Parathyroid adenoma (tissue), 2 donors: ENCODE measurements around the gene GPR21.

Experiments
- H2AFZ ChIP-seq: fragments of 300-600 bp; sonication (generic); one replicate; pipeline ENCODE4 v1.7.0; 2017; ENCODE audit warnings: antibody characterized with exemption, mild to moderate bottlenecking
- H3K27ac ChIP-seq: fragments of 300-600 bp; sonication (generic); one replicate; pipeline ENCODE4 v1.7.0; 2017
- H3K27me3 ChIP-seq: fragments of 300-600 bp; sonication (generic); one replicate; pipeline ENCODE4 v1.7.0; 2017; ENCODE audit warnings: low read length; ENCODE audit not compliant: control insufficient read depth, insufficient read depth
- H3K36me3 ChIP-seq: fragments of 300-600 bp; sonication (generic); one replicate; pipeline ENCODE4 v1.7.0; 2017; ENCODE audit warnings: low read length; ENCODE audit not compliant: control insufficient read depth, insufficient read depth
- H3K4me1 ChIP-seq: fragments of 300-600 bp; sonication (generic); one replicate; pipeline ENCODE4 v1.7.0; 2017; ENCODE audit warnings: control low read depth
- H3K4me2 ChIP-seq: fragments of 300-600 bp; sonication (generic); one replicate; pipeline ENCODE4 v1.7.0; 2017; ENCODE audit warnings: low read length
- H3K4me3 ChIP-seq: fragments of 300-600 bp; sonication (generic); one replicate; pipeline ENCODE4 v1.7.0; 2017; ENCODE audit warnings: low read depth, low read length
- H3K79me2 ChIP-seq: fragments of 300-600 bp; sonication (generic); one replicate; pipeline ENCODE4 v1.7.0; 2017; ENCODE audit warnings: control low read depth
- H3K9ac ChIP-seq: fragments of 300-600 bp; sonication (generic); one replicate; pipeline ENCODE4 v1.7.0; 2017; ENCODE audit warnings: mild to moderate bottlenecking
- H3K9me3 ChIP-seq: fragments of 300-600 bp; sonication (generic); one replicate; pipeline ENCODE4 v1.7.0; 2017; ENCODE audit warnings: low read length; ENCODE audit not compliant: control insufficient read depth
- TF ChIP-seq, protein P1 (sequence below): fragments of 300-600 bp; sonication (generic); IDR thresholded peaks from one replicate; pipeline ENCODE4 v1.7.0; 2017; ENCODE audit warnings: antibody characterized with exemption, mild to moderate bottlenecking
- donor health status: primary hyperparathyroidism.

Gene GPR21

DNA sequence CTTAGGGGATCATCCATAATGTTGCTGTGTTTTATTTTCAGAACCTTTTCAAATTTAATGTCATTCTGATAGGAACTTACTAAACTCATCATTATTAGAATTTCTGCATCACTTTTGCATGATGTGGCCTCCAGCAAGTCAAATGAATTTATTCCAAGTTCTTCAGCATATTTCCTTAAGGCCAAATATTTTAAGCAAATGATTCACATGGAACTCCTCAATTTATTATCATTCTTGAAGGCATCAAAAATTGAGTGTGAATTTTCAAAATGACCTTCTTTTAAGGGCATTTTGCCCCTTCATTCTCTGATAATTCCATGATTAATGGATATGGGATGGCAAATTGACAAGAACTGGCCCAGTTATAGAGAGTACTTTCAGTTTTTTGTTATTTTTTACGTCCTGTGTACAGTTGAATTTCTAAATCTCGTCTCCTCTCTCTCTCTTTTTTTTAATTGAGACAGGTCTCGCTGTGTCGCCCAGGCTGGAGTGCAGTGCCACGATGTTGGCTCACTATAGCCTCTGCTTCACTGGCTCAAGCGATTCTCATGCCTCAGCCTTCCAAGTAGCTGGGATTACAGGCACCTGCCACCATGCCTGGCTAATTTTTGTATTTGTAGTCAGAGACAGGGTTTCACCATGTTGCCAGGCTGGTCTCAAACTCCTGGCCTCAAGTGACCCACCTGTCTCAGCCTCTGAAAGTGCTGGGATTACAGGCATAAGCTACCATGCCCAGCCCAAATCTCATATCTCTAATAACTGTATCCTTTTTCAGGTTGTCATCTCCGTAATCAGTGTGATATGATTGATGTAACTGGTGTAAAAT, 29.1 kb downstream of the GPR21 start:
- H3K27ac ChIP-seq: no peak overlapping the region
- no peaks in the 10 kb centered on the region for H3K79me2 ChIP-seq
- H3K36me3 ChIP-seq: no peaks in the 10 kb centered on the region
- H3K4me1 ChIP-seq: no peaks in the 10 kb centered on the region
- H3K9ac ChIP-seq: no peak overlapping the region
- no peak overlapping the region for H3K4me2 ChIP-seq
- no peaks in the 10 kb centered on the region for H3K27me3 ChIP-seq
- no peaks in the 10 kb centered on the region for H3K9me3 ChIP-seq
- no peak overlapping the region for H2AFZ ChIP-seq
- TF ChIP-seq, protein P1, sequence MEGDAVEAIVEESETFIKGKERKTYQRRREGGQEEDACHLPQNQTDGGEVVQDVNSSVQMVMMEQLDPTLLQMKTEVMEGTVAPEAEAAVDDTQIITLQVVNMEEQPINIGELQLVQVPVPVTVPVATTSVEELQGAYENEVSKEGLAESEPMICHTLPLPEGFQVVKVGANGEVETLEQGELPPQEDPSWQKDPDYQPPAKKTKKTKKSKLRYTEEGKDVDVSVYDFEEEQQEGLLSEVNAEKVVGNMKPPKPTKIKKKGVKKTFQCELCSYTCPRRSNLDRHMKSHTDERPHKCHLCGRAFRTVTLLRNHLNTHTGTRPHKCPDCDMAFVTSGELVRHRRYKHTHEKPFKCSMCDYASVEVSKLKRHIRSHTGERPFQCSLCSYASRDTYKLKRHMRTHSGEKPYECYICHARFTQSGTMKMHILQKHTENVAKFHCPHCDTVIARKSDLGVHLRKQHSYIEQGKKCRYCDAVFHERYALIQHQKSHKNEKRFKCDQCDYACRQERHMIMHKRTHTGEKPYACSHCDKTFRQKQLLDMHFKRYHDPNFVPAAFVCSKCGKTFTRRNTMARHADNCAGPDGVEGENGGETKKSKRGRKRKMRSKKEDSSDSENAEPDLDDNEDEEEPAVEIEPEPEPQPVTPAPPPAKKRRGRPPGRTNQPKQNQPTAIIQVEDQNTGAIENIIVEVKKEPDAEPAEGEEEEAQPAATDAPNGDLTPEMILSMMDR: no peak
- no peak overlapping the region for H3K4me3 ChIP-seq

DNA sequence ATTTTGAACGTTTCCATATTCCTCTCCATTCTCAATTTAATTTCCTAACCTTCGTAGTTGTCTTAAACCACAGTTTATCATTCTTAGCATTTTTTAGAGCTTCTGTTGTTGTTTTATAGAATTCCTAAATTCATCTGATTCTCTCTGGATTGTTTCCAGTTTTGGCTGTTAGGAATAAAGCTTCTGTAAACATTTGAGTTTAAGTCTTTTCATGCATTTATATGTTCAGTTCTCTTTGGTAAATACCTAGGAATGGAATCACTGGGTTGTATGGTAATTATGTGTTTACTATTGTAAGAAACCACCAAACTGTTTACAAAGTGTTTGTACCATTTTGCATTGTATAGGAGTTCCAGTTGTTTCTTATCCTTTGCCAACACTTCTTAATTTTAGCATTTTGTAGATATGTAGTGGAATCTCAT, 29.7 kb downstream of the GPR21 start:
- H3K79me2 ChIP-seq: no peaks in the 10 kb centered on the region
- no peak overlapping the region for H3K9ac ChIP-seq
- no peaks in the 10 kb centered on the region for H3K9me3 ChIP-seq
- H3K36me3 ChIP-seq: no peaks in the 10 kb centered on the region
- H3K4me2 ChIP-seq: no peak overlapping the region
- no peaks in the 10 kb centered on the region for H3K27me3 ChIP-seq
- H3K4me3 ChIP-seq: no peak overlapping the region
- no peaks in the 10 kb centered on the region for H3K4me1 ChIP-seq
- no peak overlapping the region for H3K27ac ChIP-seq
- TF ChIP-seq, protein P1: no peak
- no peak overlapping the region for H2AFZ ChIP-seq

DNA sequence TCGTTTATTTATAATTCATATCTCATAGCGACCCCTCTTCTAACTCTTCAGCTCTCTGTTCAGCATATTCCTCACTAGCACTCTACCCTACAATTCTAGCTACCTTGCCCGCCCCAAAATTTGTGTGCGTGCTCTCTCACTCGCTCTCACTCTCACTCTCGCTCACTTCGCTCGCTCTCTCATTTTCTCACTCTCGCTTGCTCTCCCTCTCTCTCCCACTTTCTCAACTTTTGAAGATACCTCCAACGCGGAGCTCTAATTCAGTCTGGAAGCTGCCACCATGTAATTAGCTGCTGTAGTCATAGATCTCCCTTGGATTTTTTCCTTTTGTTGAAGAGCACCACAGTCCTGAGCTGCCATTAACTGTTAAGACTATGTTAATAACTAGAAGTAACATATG, 30.4 kb downstream of the GPR21 start:
- Histone ChIP-seq H3K4me3 (no peak overlapping the region), H3K4me1 (no peaks in the 10 kb centered on the region), H3K27me3 (no peaks in the 10 kb centered on the region), H3K79me2 (no peaks in the 10 kb centered on the region), H3K36me3 (no peaks in the 10 kb centered on the region), H3K4me2 (no peak overlapping the region), H3K9me3 (no peaks in the 10 kb centered on the region), H2AFZ (no peak overlapping the region), H3K27ac (no peak overlapping the region), H3K9ac (no peak overlapping the region)
- TF ChIP-seq, protein P1: no peak

DNA sequence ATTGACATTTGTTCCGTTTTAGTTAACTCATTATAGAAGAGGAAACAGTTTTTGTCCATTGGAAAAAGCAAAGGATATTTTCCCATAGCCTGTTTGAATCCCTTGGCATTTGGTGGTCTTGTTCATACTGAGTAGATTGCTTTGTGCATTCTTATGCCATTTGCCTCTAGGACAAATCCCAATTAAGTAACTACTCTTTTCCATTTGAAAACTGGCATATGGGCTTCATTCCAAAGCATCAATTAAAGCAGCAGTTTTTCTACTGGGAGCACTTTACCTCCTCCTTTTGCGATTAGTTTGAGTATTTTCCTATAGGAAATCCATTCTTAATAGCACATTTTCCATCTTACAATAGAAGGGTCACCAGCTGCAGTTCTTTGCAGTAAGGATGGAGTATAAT, 31.2 kb downstream of the GPR21 start:
- Histone ChIP-seq H3K27ac (no peak overlapping the region), H3K4me3 (no peak overlapping the region), H3K36me3 (no peaks in the 10 kb centered on the region), H3K4me1 (no peaks in the 10 kb centered on the region), H3K27me3 (no peaks in the 10 kb centered on the region), H2AFZ (no peak overlapping the region), H3K79me2 (no peaks in the 10 kb centered on the region), H3K9me3 (no peaks in the 10 kb centered on the region), H3K4me2 (no peak overlapping the region), H3K9ac (no peak overlapping the region)
- TF ChIP-seq, protein P1: no peak

DNA sequence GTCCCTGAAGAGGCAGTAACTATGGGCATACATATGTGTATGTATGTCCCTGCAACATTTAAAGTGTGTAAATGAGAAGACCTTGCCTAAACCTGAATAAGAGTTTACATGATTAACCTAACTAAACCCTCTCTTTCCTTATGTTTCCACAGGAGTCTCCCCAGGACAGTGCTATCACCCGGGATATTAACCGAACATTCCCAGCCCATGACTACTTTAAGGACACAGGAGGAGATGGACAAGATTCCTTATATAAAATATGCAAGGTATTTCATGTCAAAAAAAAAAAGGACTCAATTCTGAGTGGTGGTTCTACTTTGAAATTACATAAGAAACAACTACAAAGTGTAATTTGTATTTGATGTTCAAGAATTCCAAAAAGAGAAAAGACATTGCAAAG, 31.7 kb downstream of the GPR21 start:
- Histone ChIP-seq H3K79me2 (no peaks in the 10 kb centered on the region), H3K36me3 (no peaks in the 10 kb centered on the region)
- TF ChIP-seq, protein P1: no peak

More for the DNA sequence above, 31.7 kb downstream of the GPR21 start:
- Histone ChIP-seq H3K27ac (no peak overlapping the region), H3K27me3 (no peaks in the 10 kb centered on the region), H3K9me3 (no peaks in the 10 kb centered on the region), H3K4me1 (no peaks in the 10 kb centered on the region), H3K4me2 (no peak overlapping the region), H2AFZ (no peak overlapping the region), H3K4me3 (no peak overlapping the region), H3K9ac (no peak overlapping the region)
